ES-I3 (cell line): Measurements from ENCODE around the gene NEB.
A peak's percentile ranks its signal among the peaks of the same experiment; 100 is the strongest.
"Not testable (repeated sequence)": the region's sequence is repeated elsewhere in the genome, so short reads cannot be mapped to it uniquely, and the experiment has no call there.

Experiments
- H3K36me3 ChIP-seq: 2 replicates; pipeline ENCODE4 v1.6.1; 2013; ENCODE audit warnings: mild to moderate bottlenecking, low read length, control low read depth, moderate library complexity; ENCODE audit not compliant: insufficient read depth
- H3K4me1 ChIP-seq: 2 replicates; pipeline ENCODE4 v1.6.1; 2013; ENCODE audit warnings: mild to moderate bottlenecking, control low read depth, low read length; ENCODE audit not compliant: insufficient read depth
- H3K9ac ChIP-seq: 2 replicates; pipeline ENCODE4 v1.6.1; 2013; ENCODE audit warnings: low read depth, mild to moderate bottlenecking, low read length, moderate library complexity
- H3K9me3 ChIP-seq: 2 replicates; pipeline ENCODE4 v1.6.1; 2013; ENCODE audit warnings: mild to moderate bottlenecking, low read length, moderate library complexity; ENCODE audit not compliant: control insufficient read depth, insufficient read depth

The NEB gene

GRCh38 chr2:151729837-151730236, 4.4 kb downstream of the NEB start:
- Histone ChIP-seq H3K9ac (no peak overlapping the region), H3K4me1 (peaks cover 41% of the 10 kb centered on the region), H3K36me3 (no peaks in the 10 kb centered on the region), H3K9me3 (no peaks in the 10 kb centered on the region)

GRCh38 chr2:151729415-151729811, 4.9 kb downstream of the NEB start:
- Histone ChIP-seq H3K4me1 (peaks cover 41% of the 10 kb centered on the region), H3K36me3 (no peaks in the 10 kb centered on the region), H3K9me3 (no peaks in the 10 kb centered on the region), H3K9ac (no peak overlapping the region)

- H3K36me3 ChIP-seq, result no peaks in the 10 kb centered on the region
- H3K9me3 ChIP-seq, result no peaks in the 10 kb centered on the region
- H3K9ac ChIP-seq, result no peak overlapping the region
- peaks cover 41% of the 10 kb centered on the region for H3K4me1 ChIP-seq
Measured at GRCh38 chr2:151728804-151729414, 5.4 kb downstream of the NEB start.

- peaks cover 41% of the 10 kb centered on the region for H3K4me1 ChIP-seq
- H3K9ac ChIP-seq, result no peak overlapping the region
- no peaks in the 10 kb centered on the region for H3K9me3 ChIP-seq
Measured at GRCh38 chr2:151727593-151728552, 6.4 kb downstream of the NEB start.

GRCh38 chr2:151721161-151721560, 13.1 kb downstream of the NEB start:
- no peaks in the 10 kb centered on the region for H3K4me1 ChIP-seq
- no peaks in the 10 kb centered on the region for H3K36me3 ChIP-seq
- no peak overlapping the region for H3K9ac ChIP-seq
- H3K9me3 ChIP-seq, result no peaks in the 10 kb centered on the region

More at GRCh38 chr2:151727593-151728552, 6.4 kb downstream of the NEB start:
- H3K36me3 ChIP-seq, result no peaks in the 10 kb centered on the region

- no peak overlapping the region for H3K9ac ChIP-seq
- H3K4me1 ChIP-seq, result no peaks in the 10 kb centered on the region
- no peaks in the 10 kb centered on the region for H3K9me3 ChIP-seq
- H3K36me3 ChIP-seq, result no peaks in the 10 kb centered on the region
Measured at GRCh38 chr2:151720521-151720920, 13.8 kb downstream of the NEB start.

- Histone ChIP-seq H3K4me1 (no peaks in the 10 kb centered on the region), H3K36me3 (no peaks in the 10 kb centered on the region), H3K9me3 (no peaks in the 10 kb centered on the region), H3K9ac (no peak overlapping the region)
Measured at GRCh38 chr2:151718796-151719195, 15.5 kb downstream of the NEB start.

GRCh38 chr2:151718247-151718646, 16.0 kb downstream of the NEB start:
- Histone ChIP-seq H3K36me3 (no peaks in the 10 kb centered on the region), H3K4me1 (no peaks in the 10 kb centered on the region), H3K9ac (no peak overlapping the region), H3K9me3 (no peaks in the 10 kb centered on the region)

- no peaks in the 10 kb centered on the region for H3K36me3 ChIP-seq
- H3K4me1 ChIP-seq, result no peaks in the 10 kb centered on the region
- no peaks in the 10 kb centered on the region for H3K9me3 ChIP-seq
- no peak overlapping the region for H3K9ac ChIP-seq
Measured at GRCh38 chr2:151716721-151717120, 17.6 kb downstream of the NEB start.

- Histone ChIP-seq H3K4me1 (no peaks in the 10 kb centered on the region), H3K9ac (no peak overlapping the region), H3K36me3 (no peaks in the 10 kb centered on the region; the same call in 1 of the 2 replicates), H3K9me3 (no peaks in the 10 kb centered on the region)
Measured at GRCh38 chr2:151713291-151713903, 20.9 kb downstream of the NEB start.

GRCh38 chr2:151711025-151711424, 23.3 kb downstream of the NEB start:
- Histone ChIP-seq H3K4me1 (no peaks in the 10 kb centered on the region), H3K9me3 (no peaks in the 10 kb centered on the region), H3K9ac (no peak overlapping the region), H3K36me3 (no peaks in the 10 kb centered on the region; the same call in 1 of the 2 replicates)

GRCh38 chr2:151708788-151709187, 25.5 kb downstream of the NEB start:
- Histone ChIP-seq H3K36me3 (no peaks in the 10 kb centered on the region; the same call in 1 of the 2 replicates), H3K9me3 (no peaks in the 10 kb centered on the region), H3K9ac (no peak overlapping the region), H3K4me1 (no peaks in the 10 kb centered on the region)

GRCh38 chr2:151707857-151708256, 26.4 kb downstream of the NEB start:
- H3K9me3 ChIP-seq, result no peaks in the 10 kb centered on the region
- H3K9ac ChIP-seq, result no peak overlapping the region
- H3K36me3 ChIP-seq, result no peaks in the 10 kb centered on the region; the same call in 1 of the 2 replicates
- H3K4me1 ChIP-seq, result no peaks in the 10 kb centered on the region

- H3K9me3 ChIP-seq, H3K4me1 ChIP-seq, H3K36me3 ChIP-seq: not testable (repeated sequence)
- H3K9ac ChIP-seq, result peak overlapping the region; percentile 54
Measured at GRCh38 chr2:151704480-151704961, 29.8 kb downstream of the NEB start.
